Activated T-helper 17 cell treated with anti-CD3 and anti-CD28 coated beads, Interleukin-2, amount 50 U/mL, for 72 hours (primary cell): ENCODE data around the gene BNIPL. TPM values are rescaled to one million over a fixed set of nuclear protein-coding genes. Genes with fewer than 3 reads are reported as not detected.

Experiments
- total RNA-seq, 2 donors: library from RNA; stranded (reverse); gene quantifications; one replicate each; pipeline ENCODE4 v1.2.3, GENCODE V29; 2022

BNIPL gene
- total RNA-seq, 2 donors from 2014 or later: 1.4 to 4.5 TPM

Other genes with a start within 250 kb of the BNIPL start
- gene CTSK, start 228.3 kb upstream of the BNIPL start, total RNA-seq: 1 to 10 TPM; 6.1 to 9.8 TPM
- gene ARNT, start 160.0 kb upstream of the BNIPL start, total RNA-seq: 10 to 100 TPM; 28.4 to 50.4 TPM
- not detected for gene CTXND2, start 149.4 kb upstream of the BNIPL start, total RNA-seq
- gene SETDB1, start 110.2 kb upstream of the BNIPL start, total RNA-seq: 10 to 100 TPM; 49.3 to 74.3 TPM
- 100 to 1,000 TPM; 114 to 212 TPM for gene CERS2, start 61.8 kb upstream of the BNIPL start, total RNA-seq
- gene ANXA9, start 54.3 kb upstream of the BNIPL start, total RNA-seq: under 1 TPM; 0.19 to 0.30 TPM
- gene MINDY1, start 29.7 kb upstream of the BNIPL start, total RNA-seq: 10 to 100 TPM; 10.9 to 22.6 TPM
- gene PRUNE1, start 28.1 kb upstream of the BNIPL start, total RNA-seq: 10 to 100 TPM; 12.5 to 15.3 TPM
- 1 to 10 TPM in 1 of 2 donors, under 1 TPM in 1; 0.71 to 1.2 TPM for gene C1orf56, start 11.2 kb downstream of the BNIPL start, total RNA-seq
- gene CDC42SE1, start 23.0 kb downstream of the BNIPL start, total RNA-seq: 100 to 1,000 TPM in 1 of 2 donors, 10 to 100 TPM in 1; 99.7 to 121 TPM
- 1 to 10 TPM; 1.7 to 4.0 TPM for gene MLLT11, start 23.8 kb downstream of the BNIPL start, total RNA-seq
- 10 to 100 TPM in 1 of 2 donors, 1 to 10 TPM in 1; 5.8 to 11.7 TPM for gene GABPB2, start 34.2 kb downstream of the BNIPL start, total RNA-seq
- 1 to 10 TPM; 5.4 to 6.3 TPM for gene SEMA6C, start 110.0 kb downstream of the BNIPL start, total RNA-seq
- gene TNFAIP8L2, start 120.1 kb downstream of the BNIPL start, total RNA-seq: 10 to 100 TPM; 12.0 to 22.9 TPM
- 10 to 100 TPM in 1 of 2 donors, 1 to 10 TPM in 1; 7.9 to 15.7 TPM for gene LYSMD1, start 129.3 kb downstream of the BNIPL start, total RNA-seq
- 10 to 100 TPM; 55.3 to 69.4 TPM for gene SCNM1, start 129.6 kb downstream of the BNIPL start, total RNA-seq
- 1 to 10 TPM in 1 of 2 donors, under 1 TPM in 1; 0.82 to 1.5 TPM for gene TMOD4, start 139.4 kb downstream of the BNIPL start, total RNA-seq
- 10 to 100 TPM; 62.2 to 77.9 TPM for gene VPS72, start 153.6 kb downstream of the BNIPL start, total RNA-seq
- gene PIP5K1A, start 162.0 kb downstream of the BNIPL start, total RNA-seq: 10 to 100 TPM; 72.2 to 80.7 TPM
- gene PSMD4, start 218.1 kb downstream of the BNIPL start, total RNA-seq: 100 to 1,000 TPM; 174 to 196 TPM
- 10 to 100 TPM; 24.9 to 29.6 TPM for gene ZNF687, start 245.7 kb downstream of the BNIPL start, total RNA-seq